B cell (primary cell): ENCODE measurements around the gene ZNF346. TPM values are rescaled to one million over a fixed set of nuclear protein-coding genes. Genes with fewer than 3 reads are reported as not detected.

Source experiments
- ATAC-seq: fragments of 200-7000 bp; cut with Tn5 transposase; one replicate; pipeline ENCODE4 v1.10.0; 2021; ENCODE audit warnings: low read depth, mild to moderate bottlenecking, moderate number of reproducible peaks, moderate library complexity
- CTCF ChIA-PET: fragments of 350-600 bp; sonication (Branson Sonifier 250); formaldehyde crosslinking; loops from one replicate; lab custom pipeline; 2021; ENCODE audit warnings: antibody characterized with exemption, inconsistent platforms; lab: Charles Lee
- POLR2A ChIA-PET: fragments of 350-600 bp; sonication (Branson Sonifier 250); formaldehyde crosslinking; loops from one replicate; lab custom pipeline; 2021; ENCODE audit warnings: antibody characterized with exemption; lab: Charles Lee
- DNase-seq: peaks from one replicate; pipeline ENCODE4 v3.0.0; 2013
- H2AFZ ChIP-seq: 2 replicates; pipeline ENCODE4 v1.6.1; 2012; ENCODE audit warnings: mild to moderate bottlenecking, low read depth, low read length; ENCODE audit not compliant: insufficient read depth, poor library complexity, severe bottlenecking
- H3K27ac ChIP-seq, 2 donors: 1 replicate in 1 of 2; 2 replicates in 1 of 2; pipeline ENCODE4 v1.5.1; 2012 to 2013; ENCODE audit warnings: low read length in 2 of 2, mild to moderate bottlenecking in 2 of 2, moderate library complexity in 1 of 2
- H3K27me3 ChIP-seq, 4 experiments: fragments of 200-600 bp in 1 of 4; sonication (generic) in 1 of 4; replicated peaks in 1 of 4; 1 replicate in 2 of 4; 2 replicates in 2 of 4; pipeline versions ENCODE4 v1.6.1 to v1.7.0; 2013 to 2016; ENCODE audit warnings: low read length in 3 of 4, mild to moderate bottlenecking in 2 of 4, mixed read lengths in 1 of 4, moderate library complexity in 1 of 4; ENCODE audit not compliant: insufficient read depth in 4 of 4, control insufficient read depth in 3 of 4; ENCODE audit errors: control extremely low read depth in 1 of 4
- H3K36me3 ChIP-seq, 2 experiments: replicated peaks in 1 of 2; 1 replicate in 1 of 2; 2 replicates in 1 of 2; pipeline versions ENCODE4 v1.6.1 to v1.7.1; 2013; ENCODE audit warnings: low read length in 1 of 2; ENCODE audit not compliant: insufficient read depth in 2 of 2, control insufficient read depth in 1 of 2; ENCODE audit errors: control extremely low read depth in 1 of 2, extremely low read depth in 1 of 2
- H3K4me1 ChIP-seq, 2 donors: fragments of 200-600 bp in 1 of 2; sonication (generic) in 1 of 2; 1 replicate in 1 of 2; 2 replicates in 1 of 2; pipeline versions ENCODE4 v1.5.1 to v1.6.1; 2013 to 2017; ENCODE audit warnings: low read length in 2 of 2; ENCODE audit not compliant: control insufficient read depth in 2 of 2, insufficient read depth in 2 of 2
- H3K4me2 ChIP-seq: replicated peaks from 2 replicates; pipeline ENCODE3; 2012; ENCODE audit warnings: mild to moderate bottlenecking, low read depth, low read length; ENCODE audit not compliant: poor library complexity, severe bottlenecking
- H3K4me3 ChIP-seq, 5 experiments: fragments of 200-600 bp in 1 of 5; sonication (generic) in 1 of 5; 1 replicate in 3 of 5; 2 replicates in 2 of 5; pipeline versions ENCODE4 v1.5.1 to v1.7.0; 2011 to 2016; ENCODE audit warnings: low read length in 4 of 5, mild to moderate bottlenecking in 4 of 5, low read depth in 2 of 5, control low read depth in 1 of 5, moderate library complexity in 1 of 5; ENCODE audit not compliant: insufficient read depth in 1 of 5; ENCODE audit errors: control extremely low read depth in 1 of 5, extremely low read depth in 1 of 5
- H3K79me2 ChIP-seq: fragments of 200-600 bp; sonication (generic); one replicate; pipeline ENCODE4 v1.6.0; 2016; ENCODE audit warnings: low read length; ENCODE audit not compliant: control insufficient read depth, insufficient read depth
- H3K9ac ChIP-seq: fragments of 200-600 bp; sonication (generic); 2 replicates; pipeline ENCODE4 v1.6.1; 2017; ENCODE audit warnings: mild to moderate bottlenecking, low read length, moderate library complexity
- H3K9me3 ChIP-seq, 3 donors: one replicate each; pipeline versions ENCODE4 v1.6.1 to v1.7.1; 2013; ENCODE audit warnings: low read length in 2 of 3; ENCODE audit not compliant: control insufficient read depth in 2 of 3, insufficient read depth in 1 of 3; ENCODE audit errors: control extremely low read depth in 1 of 3
- H4K20me1 ChIP-seq: 2 replicates; pipeline ENCODE4 v1.6.0; 2012; ENCODE audit warnings: mild to moderate bottlenecking, low read length; ENCODE audit not compliant: insufficient read depth, control insufficient read depth, poor library complexity, severe bottlenecking
- H3K27ac Mint-ChIP-seq: one replicate; pipeline ENCODE4 v1.8.0; 2021; ENCODE audit warnings: mixed read lengths
- H3K27me3 Mint-ChIP-seq: one replicate; pipeline ENCODE4 v1.8.0; 2021; ENCODE audit warnings: mixed read lengths
- H3K4me1 Mint-ChIP-seq: one replicate; pipeline ENCODE4 v1.8.0; 2021; ENCODE audit warnings: mixed read lengths
- H3K4me3 Mint-ChIP-seq: one replicate; pipeline ENCODE4 v1.8.0; 2021; ENCODE audit warnings: mixed read lengths
- H3K9me3 Mint-ChIP-seq: one replicate; pipeline ENCODE4 v1.8.0; 2022; ENCODE audit warnings: mixed read lengths; ENCODE audit not compliant: insufficient read depth
- CTCF ChIP-seq: fragments of 200-600 bp; IDR thresholded peaks from one replicate; pipeline ENCODE4 v1.8.0; 2022; ENCODE audit warnings: antibody characterized with exemption, mild to moderate bottlenecking
- EZH2 ChIP-seq: IDR thresholded peaks from 2 replicates; pipeline ENCODE4 v1.6.1; 2012; ENCODE audit warnings: borderline replicate concordance, low read depth, mild to moderate bottlenecking, moderate library complexity, low read length; ENCODE audit not compliant: insufficient read depth, poor library complexity, severe bottlenecking
- WGBS: methylation state at CpG from one replicate; pipeline ENCODE4 v1.1.5; 2013; ENCODE audit warnings: missing lambda C conversion rate; ENCODE audit not compliant: insufficient coverage; 5-methylcytosine and 5-hydroxymethylcytosine counted together
- intact Hi-C: fragments of 100-400 bp; cut with micrococcal nuclease; formaldehyde crosslinking; loops from one replicate; pipeline ENCODE4 v1.10.0; 2022
- polyA plus RNA-seq: library from polyadenylated mRNA; depleted of rRNA; stranded (reverse); fragments of >200 nt; gene quantifications from 2 replicates; pipeline ENCODE4 v1.2.3, GENCODE V29; 2012
- total RNA-seq, 2 donors: library from RNA; stranded (reverse); fragments of 120-200 nt in 1 of 2; gene quantifications; 1 replicate in 1 of 2; 2 replicates in 1 of 2; pipeline versions ENCODE4 v1.2.3 to v1.2.4, GENCODE V29; 2013 to 2022

ZNF346 gene
- total and polyA plus RNA-seq, 2 donors (not counting 1 experiment from before 2014, with no cell fraction given): 20.2 to 38.4 TPM

GRCh38 chr5:177015156-177015555 is 7.3 kb upstream of the ZNF346 start:
- TF ChIP-seq CTCF (no peak), EZH2 (no peak)
- intact Hi-C loops: no loop called here
- no peak overlapping the region for H3K27ac ChIP-seq
- H3K79me2 ChIP-seq: peaks cover 22% of the 10 kb centered on the region
- no peaks in the 10 kb centered on the region for H3K4me1 ChIP-seq
- H4K20me1 ChIP-seq: no peaks in the 10 kb centered on the region
- no peaks in the 10 kb centered on the region for H3K27me3 ChIP-seq
- H2AFZ ChIP-seq: no peak overlapping the region
- no peak for ATAC-seq
- ChIA-PET POLR2A (no interaction called here), CTCF (no interaction called here)
- no peaks in the 10 kb centered on the region for H3K36me3 ChIP-seq
- no peaks in the 10 kb centered on the region for H3K9me3 ChIP-seq
- no peak overlapping the region for H3K27ac Mint-ChIP-seq
- H3K9me3 Mint-ChIP-seq: no peaks in the 10 kb centered on the region
- H3K4me3 Mint-ChIP-seq: no peak overlapping the region
- no peak overlapping the region for H3K4me3 ChIP-seq
- no peak overlapping the region for H3K4me2 ChIP-seq
- WGBS: 100% methylated on average over 1 of the region's 4 CpGs
- no peaks in the 10 kb centered on the region for H3K27me3 Mint-ChIP-seq
- no peak for DNase-seq
- H3K9ac ChIP-seq: no peak overlapping the region
- no peaks in the 10 kb centered on the region for H3K4me1 Mint-ChIP-seq

GRCh38 chr5:177018341-177018740 is 4.2 kb upstream of the ZNF346 start:
- Histone ChIP-seq H3K79me2 (peaks cover 46% of the 10 kb centered on the region), H3K36me3 (no peaks in the 10 kb centered on the region), H3K27me3 (no peaks in the 10 kb centered on the region), H4K20me1 (no peaks in the 10 kb centered on the region), H3K4me2 (no peak overlapping the region), H3K4me3 (no peak overlapping the region), H3K27ac (no peak overlapping the region), H2AFZ (no peak overlapping the region), H3K4me1 (peaks cover 10 to 12% of the 10 kb centered on the region in 2 donors), H3K9ac (no peak overlapping the region), H3K9me3 (no peaks in the 10 kb centered on the region)
- no peak overlapping the region for H3K27ac Mint-ChIP-seq
- WGBS: no CpG with 5 or more reads among the region's 2 CpGs
- H3K4me1 Mint-ChIP-seq: peaks cover 19% of the 10 kb centered on the region
- TF ChIP-seq EZH2: no peak
- no peak for TF ChIP-seq CTCF
- intact Hi-C loops: loop anchor here (2.0 kb wide), 1 partner anchor 20 kb away; no protein-coding TSS in a partner anchor
- no peak for ATAC-seq
- no peak overlapping the region for H3K4me3 Mint-ChIP-seq
- DNase-seq: no peak
- H3K27me3 Mint-ChIP-seq: no peaks in the 10 kb centered on the region
- CTCF ChIA-PET: no interaction called here
- POLR2A ChIA-PET: no interaction called here
- no peaks in the 10 kb centered on the region for H3K9me3 Mint-ChIP-seq
